A673 (cell line): ENCODE results near the gene CADPS2. TPM values are rescaled to one million over a fixed set of nuclear protein-coding genes. Genes with fewer than 3 reads are reported as not detected.

ENCODE experiments used
- BruUV-seq: library from RNA; stranded (reverse); fragments of 400-500 nt; replicated peaks from 2 replicates; lab custom pipeline; 2021; lab: Mats Ljungman, UMichigan
- CTCF ChIA-PET: fragments of 300-600 bp; sonication (Branson Sonifier 250); formaldehyde crosslinking; loops from one replicate; lab custom pipeline; 2022; ENCODE audit warnings: antibody characterized with exemption; lab: Charles Lee
- POLR2A ChIA-PET: fragments of 300-600 bp; sonication (Branson Sonifier 250); formaldehyde crosslinking; loops from one replicate; lab custom pipeline; 2022; ENCODE audit warnings: antibody characterized with exemption; ENCODE audit not compliant: low non-redundant PET; lab: Charles Lee
- DNase-seq: peaks from one replicate; pipeline ENCODE4 v3.0.0-alpha.2; 2015; ENCODE audit warnings: low spot score
- H3K27ac ChIP-seq: fragments of 200-600 bp; sonication (generic); 2 replicates; pipeline ENCODE4 v1.5.1; 2016; ENCODE audit warnings: mixed run types, low read depth, mild to moderate bottlenecking, mixed read lengths, antibody characterized with exemption, low read length; ENCODE audit not compliant: poor library complexity, severe bottlenecking
- H3K27me3 ChIP-seq: fragments of 200-600 bp; sonication (generic); replicated peaks from 2 replicates; pipeline ENCODE4 v1.6.1; 2017; ENCODE audit warnings: mixed run types, low read depth, mild to moderate bottlenecking, mixed read lengths, antibody characterized with exemption, low read length; ENCODE audit not compliant: insufficient read depth, poor library complexity
- H3K36me3 ChIP-seq: fragments of 200-600 bp; sonication (generic); 2 replicates; pipeline ENCODE4 v1.6.1; 2016; ENCODE audit warnings: mixed run types, mild to moderate bottlenecking, mixed read lengths, antibody characterized with exemption, low read length; ENCODE audit not compliant: insufficient read depth, poor library complexity, severe bottlenecking
- H3K4me1 ChIP-seq: fragments of 200-600 bp; sonication (generic); 2 replicates; pipeline ENCODE4 v1.6.1; 2017; ENCODE audit warnings: mixed run types, mild to moderate bottlenecking, mixed read lengths, antibody characterized with exemption, low read length; ENCODE audit not compliant: insufficient read depth, poor library complexity, severe bottlenecking
- H3K4me3 ChIP-seq: fragments of 200-600 bp; sonication (generic); 2 replicates; pipeline ENCODE4 v1.5.1; 2016; ENCODE audit warnings: low read depth, mixed run types, mild to moderate bottlenecking, mixed read lengths, low read length; ENCODE audit not compliant: poor library complexity, severe bottlenecking
- H3K9me3 ChIP-seq: fragments of 200-600 bp; sonication (generic); 2 replicates; pipeline ENCODE4 v1.6.1; 2016; ENCODE audit warnings: mixed run types, low read depth, mild to moderate bottlenecking, mixed read lengths, antibody characterized with exemption, low read length; ENCODE audit not compliant: poor library complexity, severe bottlenecking
- EZH2 ChIP-seq: fragments of 200-600 bp; sonication (generic); IDR thresholded peaks from 2 replicates; pipeline ENCODE4 v1.6.1; 2017; ENCODE audit warnings: borderline replicate concordance, low read depth, mild to moderate bottlenecking, mixed read lengths, antibody characterized with exemption, low read length; ENCODE audit not compliant: poor library complexity, severe bottlenecking
- intact Hi-C: fragments of 100-400 bp; cut with micrococcal nuclease; formaldehyde crosslinking; loops from one replicate; pipeline ENCODE4 v1.10.0; 2022; ENCODE audit not compliant: unreplicated experiment
- total RNA-seq: library from RNA; stranded (reverse); gene quantifications from 2 replicates; pipeline ENCODE4 v1.2.3, GENCODE V29; 2021
- TF ChIP-seq, protein P1 (sequence below): fragments of 300-800, 200-600 bp; sonication (generic); conservative IDR thresholded peaks from 2 replicates; pipeline ENCODE4 v1.5.1; 2017; ENCODE audit warnings: low read depth, mild to moderate bottlenecking, antibody characterized with exemption, low read length, moderate library complexity, mixed read lengths

The CADPS2 gene
- total RNA-seq, 1 experiment from 2014 or later: 81.3 TPM

DNA sequence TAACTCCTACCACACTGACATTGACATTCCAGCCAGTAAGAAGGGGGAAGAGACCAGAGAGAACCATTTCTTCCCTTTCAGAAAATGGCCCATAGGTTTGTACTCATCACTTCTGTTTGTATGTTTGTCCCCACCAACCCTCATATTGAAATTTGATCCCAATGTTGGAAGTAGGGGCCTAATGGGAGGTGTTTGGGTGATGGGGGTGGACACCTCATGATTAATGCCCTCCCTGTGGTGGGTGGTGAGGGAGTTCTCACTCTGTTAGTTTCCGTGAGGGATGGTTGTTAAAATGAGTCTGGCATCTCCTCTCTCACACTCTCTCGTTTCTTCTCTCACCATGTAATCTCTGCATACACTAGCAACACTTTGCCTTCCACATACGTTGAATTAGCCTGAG is 21.4 kb downstream of the CADPS2 start:
- peaks cover 15% of the 10 kb centered on the region for H3K9me3 ChIP-seq
- no peak overlapping the region for H3K4me3 ChIP-seq
- no peaks in the 10 kb centered on the region for H3K27me3 ChIP-seq
- TF ChIP-seq, protein P1, sequence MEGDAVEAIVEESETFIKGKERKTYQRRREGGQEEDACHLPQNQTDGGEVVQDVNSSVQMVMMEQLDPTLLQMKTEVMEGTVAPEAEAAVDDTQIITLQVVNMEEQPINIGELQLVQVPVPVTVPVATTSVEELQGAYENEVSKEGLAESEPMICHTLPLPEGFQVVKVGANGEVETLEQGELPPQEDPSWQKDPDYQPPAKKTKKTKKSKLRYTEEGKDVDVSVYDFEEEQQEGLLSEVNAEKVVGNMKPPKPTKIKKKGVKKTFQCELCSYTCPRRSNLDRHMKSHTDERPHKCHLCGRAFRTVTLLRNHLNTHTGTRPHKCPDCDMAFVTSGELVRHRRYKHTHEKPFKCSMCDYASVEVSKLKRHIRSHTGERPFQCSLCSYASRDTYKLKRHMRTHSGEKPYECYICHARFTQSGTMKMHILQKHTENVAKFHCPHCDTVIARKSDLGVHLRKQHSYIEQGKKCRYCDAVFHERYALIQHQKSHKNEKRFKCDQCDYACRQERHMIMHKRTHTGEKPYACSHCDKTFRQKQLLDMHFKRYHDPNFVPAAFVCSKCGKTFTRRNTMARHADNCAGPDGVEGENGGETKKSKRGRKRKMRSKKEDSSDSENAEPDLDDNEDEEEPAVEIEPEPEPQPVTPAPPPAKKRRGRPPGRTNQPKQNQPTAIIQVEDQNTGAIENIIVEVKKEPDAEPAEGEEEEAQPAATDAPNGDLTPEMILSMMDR: no peak
- TF ChIP-seq EZH2: no peak
- intact Hi-C loops: no loop called here
- peaks cover 3% of the 10 kb centered on the region for H3K36me3 ChIP-seq
- CTCF ChIA-PET: no interaction called here
- H3K4me1 ChIP-seq: peaks cover 12% of the 10 kb centered on the region
- no TSS peak for BruUV-seq
- H3K27ac ChIP-seq: no peak overlapping the region
- POLR2A ChIA-PET: no interaction called here
- no peak for DNase-seq

DNA sequence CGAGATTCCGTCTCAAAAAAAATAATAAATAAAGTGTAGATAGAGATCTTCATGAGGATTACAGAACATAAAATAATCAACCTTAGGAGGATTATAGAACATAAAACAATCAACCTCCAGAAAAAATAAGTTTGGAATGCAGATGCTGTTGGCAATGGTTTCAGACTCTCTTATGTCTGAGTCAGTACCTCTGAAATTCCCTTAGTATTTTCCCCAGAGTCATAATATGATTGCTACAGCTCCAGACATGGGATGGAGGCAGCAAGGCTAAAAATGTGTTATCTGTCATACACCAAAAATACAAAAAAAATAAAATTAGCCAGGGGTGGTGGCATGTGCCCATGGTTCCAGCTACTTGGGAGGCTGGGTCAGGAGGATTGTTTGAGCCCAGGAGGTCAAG is 22.2 kb downstream of the CADPS2 start:
- no peak for DNase-seq
- Histone ChIP-seq H3K9me3 (peaks cover 7% of the 10 kb centered on the region), H3K27me3 (no peaks in the 10 kb centered on the region), H3K27ac (no peak overlapping the region), H3K36me3 (no peaks in the 10 kb centered on the region), H3K4me1 (peaks cover 12% of the 10 kb centered on the region), H3K4me3 (no peak overlapping the region)
- POLR2A ChIA-PET: no interaction called here
- TF ChIP-seq, protein P1: no peak
- TF ChIP-seq EZH2: no peak
- intact Hi-C loops: no loop called here
- CTCF ChIA-PET: no interaction called here
- no TSS peak for BruUV-seq

DNA sequence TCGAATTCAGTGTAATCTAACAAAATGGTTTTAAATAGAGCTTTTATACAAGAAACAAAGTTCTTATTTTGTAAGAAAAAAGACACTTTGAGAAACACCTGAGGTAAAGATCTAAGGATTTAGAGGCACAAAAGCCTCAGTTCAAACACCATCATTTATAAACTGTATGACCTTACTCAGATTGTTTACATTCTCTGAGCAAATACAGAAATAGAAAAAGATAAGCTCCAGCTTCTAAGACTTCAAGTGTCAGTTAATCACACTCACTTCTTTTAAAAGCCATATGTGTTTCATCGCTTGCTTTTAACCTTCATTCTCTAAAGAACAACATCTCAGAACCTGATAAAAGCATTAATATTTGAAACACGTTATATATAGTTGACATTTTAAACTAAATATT is 27.9 kb downstream of the CADPS2 start:
- H3K9me3 ChIP-seq: no peaks in the 10 kb centered on the region
- H3K4me3 ChIP-seq: no peak overlapping the region
- CTCF ChIA-PET: no interaction called here
- DNase-seq: no peak
- H3K36me3 ChIP-seq: no peaks in the 10 kb centered on the region
- no TSS peak for BruUV-seq
- H3K27ac ChIP-seq: no peak overlapping the region
- intact Hi-C loops: no loop called here
- TF ChIP-seq, protein P1: no peak
- no peak for TF ChIP-seq EZH2
- POLR2A ChIA-PET: no interaction called here
- H3K4me1 ChIP-seq: peaks cover 13% of the 10 kb centered on the region
- H3K27me3 ChIP-seq: no peaks in the 10 kb centered on the region
